PC-3 (cell line): ENCODE data around the gene ELOVL3. TPM values are rescaled to one million over a fixed set of nuclear protein-coding genes. Genes with fewer than 3 reads are reported as not detected.

ENCODE experiments used
- ATAC-seq: fragments of 200-7000 bp; cut with Tn5 transposase; 2 replicates; pipeline ENCODE4 v1.9.1; 2020; ENCODE audit warnings: mild to moderate bottlenecking, moderate library complexity
- BruUV-seq: library from RNA; stranded (reverse); fragments of 400-500 nt; replicated peaks from 2 replicates; lab custom pipeline; 2021; lab: Mats Ljungman, UMichigan
- CTCF ChIA-PET: fragments of 300-600 bp; sonication (Branson Sonifier 250); formaldehyde crosslinking; loops from one replicate; lab custom pipeline; 2022; ENCODE audit warnings: antibody characterized with exemption; lab: Charles Lee
- POLR2A ChIA-PET: fragments of 300-600 bp; sonication (Branson Sonifier 250); formaldehyde crosslinking; loops from one replicate; lab custom pipeline; 2022; ENCODE audit warnings: antibody characterized with exemption; ENCODE audit not compliant: unreplicated experiment; lab: Charles Lee
- DNase-seq: peaks from one replicate; pipeline ENCODE4 v3.0.0-alpha.2; 2015
- H2AFZ ChIP-seq: fragments of 300-600 bp; sonication (generic); 2 replicates; pipeline ENCODE4 v1.6.0; 2016; ENCODE audit warnings: antibody characterized with exemption, low read length
- H3F3A ChIP-seq: fragments of 300-600 bp; sonication (generic); one replicate; pipeline ENCODE4 v1.6.0; 2017; ENCODE audit warnings: antibody characterized with exemption, low read length, control low read depth, mild to moderate bottlenecking; ENCODE audit not compliant: unreplicated experiment
- H3K27ac ChIP-seq: fragments of 300-600 bp; sonication (generic); 2 replicates; pipeline ENCODE4 v1.5.1; 2016; ENCODE audit warnings: mild to moderate bottlenecking, low read length
- H3K27me3 ChIP-seq: fragments of 300-600 bp; sonication (generic); 2 replicates; pipeline ENCODE4 v1.6.1; 2016; ENCODE audit warnings: low read length, mixed read lengths
- H3K36me3 ChIP-seq: fragments of 300-600 bp; sonication (generic); 2 replicates; pipeline ENCODE4 v1.6.1; 2016; ENCODE audit warnings: low read depth, mixed run types, low read length, mixed read lengths
- H3K4me1 ChIP-seq: fragments of 300-600 bp; sonication (generic); 2 replicates; pipeline ENCODE4 v1.5.1; 2016; ENCODE audit warnings: low read length; ENCODE audit not compliant: insufficient read depth
- H3K4me2 ChIP-seq: fragments of 300-600 bp; sonication (generic); 2 replicates; pipeline ENCODE4 v1.6.0; 2016; ENCODE audit warnings: low read length
- H3K4me3 ChIP-seq: fragments of 300-600 bp; sonication (generic); 2 replicates; pipeline ENCODE4 v1.5.1; 2016; ENCODE audit warnings: mild to moderate bottlenecking, low read length, mixed read lengths
- H3K79me2 ChIP-seq: fragments of 300-600 bp; sonication (generic); 2 replicates; pipeline ENCODE4 v1.6.1; 2017; ENCODE audit warnings: low read length, mixed read lengths
- H3K9ac ChIP-seq: fragments of 300-600 bp; sonication (generic); 2 replicates; pipeline ENCODE4 v1.6.0; 2016; ENCODE audit warnings: mild to moderate bottlenecking, low read length
- H3K9me2 ChIP-seq: fragments of 300-600 bp; sonication (generic); replicated peaks from 2 replicates; pipeline ENCODE4 v1.6.1; 2016; ENCODE audit warnings: mixed run types, low read length, mixed read lengths
- H3K9me3 ChIP-seq: fragments of 300-600 bp; sonication (generic); 2 replicates; pipeline ENCODE4 v1.6.1; 2016; ENCODE audit warnings: low read length, mixed read lengths
- H4K20me1 ChIP-seq: fragments of 300-600 bp; sonication (generic); 2 replicates; pipeline ENCODE4 v1.6.1; 2016; ENCODE audit warnings: low read length, mixed read lengths
- CTCF ChIP-seq: fragments of 300-600 bp; sonication (generic); conservative IDR thresholded peaks from 2 replicates; pipeline ENCODE4 v1.5.1; 2017; ENCODE audit warnings: antibody characterized with exemption, low read depth, mild to moderate bottlenecking, low read length
- EZH2 ChIP-seq: fragments of 300-600 bp; sonication (generic); IDR thresholded peaks from one replicate; pipeline ENCODE4 v1.6.1; 2017; ENCODE audit warnings: antibody characterized with exemption, mild to moderate bottlenecking, low read length; ENCODE audit not compliant: unreplicated experiment
- EZH2phosphoT487 ChIP-seq: fragments of 300-600 bp; sonication (generic); IDR thresholded peaks from 2 replicates; pipeline ENCODE4 v1.6.1; 2018; ENCODE audit warnings: mild to moderate bottlenecking, antibody characterized with exemption, low read length, borderline replicate concordance
- intact Hi-C: fragments of 100-400 bp; cut with micrococcal nuclease; formaldehyde crosslinking; loops from 2 replicates; pipeline ENCODE4 v1.9.0; 2023
- total RNA-seq: library from RNA; depleted of rRNA; stranded (reverse); fragments of >200 nt; gene quantifications from 2 replicates; pipeline ENCODE4 v1.2.3, GENCODE V29; 2014

The ELOVL3 gene
- total RNA-seq, 1 experiment from 2014 or later: 0.40 TPM

- no peaks in the 10 kb centered on the region for H3F3A ChIP-seq
- H3K4me1 ChIP-seq: peaks cover 9% of the 10 kb centered on the region; the same call in 1 of the 2 replicates
- H3K9me3 ChIP-seq: no peaks in the 10 kb centered on the region
- H3K27ac ChIP-seq: no peak overlapping the region
- DNase-seq (no peak), ATAC-seq (no peak)
- H3K4me2 ChIP-seq: peak overlapping the region; percentile 62
- ChIA-PET CTCF (interaction anchor here (1.3 kb wide), 1 partner anchor 57 kb away, joined by 3 read pairs; no protein-coding TSS in a partner anchor), POLR2A (interaction anchor here (0.6 kb wide), 1 partner anchor 57 kb away, joined by 3 read pairs; no protein-coding TSS in a partner anchor)
- peaks cover 4% of the 10 kb centered on the region; the same call in 1 of the 2 replicates for H3K27me3 ChIP-seq
- H3K4me3 ChIP-seq: peak overlapping the region; percentile 14; the same call in 1 of the 2 replicates
- TF ChIP-seq CTCF (no peak), EZH2phosphoT487 (no peak), EZH2 (no peak)
- intact Hi-C loops: no loop called here
- H3K9me2 ChIP-seq: no peaks in the 10 kb centered on the region
- H3K79me2 ChIP-seq: no peaks in the 10 kb centered on the region
- peak overlapping the region; percentile 71 for H2AFZ ChIP-seq
- H4K20me1 ChIP-seq: no peaks in the 10 kb centered on the region
- H3K36me3 ChIP-seq: no peaks in the 10 kb centered on the region
- no TSS peak for BruUV-seq
- H3K9ac ChIP-seq: no peak overlapping the region
Observed at GRCh38 chr10:102226542-102226870, 407 bp downstream of the ELOVL3 start.

GRCh38 chr10:102227050-102227449 lies 951 bp downstream of the ELOVL3 start:
- Histone ChIP-seq H3K9me2 (no peaks in the 10 kb centered on the region), H3K4me1 (peaks cover 9% of the 10 kb centered on the region; the same call in 1 of the 2 replicates), H4K20me1 (no peaks in the 10 kb centered on the region), H3K36me3 (no peaks in the 10 kb centered on the region), H3K79me2 (no peaks in the 10 kb centered on the region), H3K9ac (no peak overlapping the region), H3K27ac (no peak overlapping the region), H3K9me3 (no peaks in the 10 kb centered on the region), H3K27me3 (peaks cover 4% of the 10 kb centered on the region; the same call in 1 of the 2 replicates), H3F3A (no peaks in the 10 kb centered on the region), H3K4me3 (no peak overlapping the region), H2AFZ (no peak overlapping the region), H3K4me2 (no peak overlapping the region)
- no TSS peak for BruUV-seq
- TF ChIP-seq CTCF (no peak), EZH2 (no peak), EZH2phosphoT487 (no peak)
- no peak for ATAC-seq
- POLR2A ChIA-PET: interaction anchor here (0.6 kb wide), 1 partner anchor 199 kb away, joined by 3 read pairs; no protein-coding TSS in a partner anchor
- intact Hi-C loops: no loop called here
- DNase-seq: no peak
- CTCF ChIA-PET: interaction anchor here (1.3 kb wide), 1 partner anchor 58 kb away, joined by 3 read pairs; no protein-coding TSS in a partner anchor

- peak; percentile 86 for TF ChIP-seq CTCF
- no peak for TF ChIP-seq EZH2phosphoT487
- intact Hi-C loops: loop anchor here (1.0 kb wide), 4 partner anchors 61 to 169 kb away; no protein-coding TSS in a partner anchor
- H3K4me3 ChIP-seq: peak overlapping the region; percentile 66
- no peaks in the 10 kb centered on the region for H3K36me3 ChIP-seq
- H2AFZ ChIP-seq: peak overlapping the region; percentile 95
- CTCF ChIA-PET: interaction anchor here (0.6 to 2.0 kb wide), 7 partner anchors 10 to 174 kb away, joined by 3 to 8 read pairs (median 5); partner anchors contain the start of gene GBF1
- DNase-seq (peak; percentile 82), ATAC-seq (peak; percentile 67)
- H3K9me3 ChIP-seq: no peaks in the 10 kb centered on the region
- no peak overlapping the region for H3K9ac ChIP-seq
- BruUV-seq: no TSS peak
- peaks cover 4% of the 10 kb centered on the region; the same call in 1 of the 2 replicates for H3K27me3 ChIP-seq
- H3K9me2 ChIP-seq: no peaks in the 10 kb centered on the region
- no peak overlapping the region for H3K27ac ChIP-seq
- peaks cover 9% of the 10 kb centered on the region; the same call in 1 of the 2 replicates for H3K4me1 ChIP-seq
- H3K79me2 ChIP-seq: no peaks in the 10 kb centered on the region
- H3F3A ChIP-seq: no peaks in the 10 kb centered on the region
- POLR2A ChIA-PET: interaction anchor here (0.7 kb wide), 1 partner anchor 166 kb away, joined by 3 read pairs; no protein-coding TSS in a partner anchor
- peak overlapping the region; percentile 96 for H3K4me2 ChIP-seq
- H4K20me1 ChIP-seq: no peaks in the 10 kb centered on the region
Observed at GRCh38 chr10:102229810-102230263, 3.7 kb downstream of the ELOVL3 start.
